HL-60 (cell line): ENCODE data around the gene LCOR.

Experiments
- DNase-seq, 2 experiments: peaks; one replicate each; pipeline ENCODE4 v3.0.0-alpha.2; 2010 to 2020; ENCODE audit warnings: low read depth in 1 of 2, low spot score in 1 of 2
- H3K27ac ChIP-seq: fragments of 250-450 bp; sonication (Bioruptor Pico); replicated peaks from 2 replicates; pipeline ENCODE4 v1.5.1; 2020; ENCODE audit warnings: mild to moderate bottlenecking, moderate library complexity
- H3K27me3 ChIP-seq: fragments of 250-450 bp; sonication (Bioruptor Pico); 2 replicates; pipeline ENCODE4 v1.5.1; 2021; ENCODE audit warnings: mild to moderate bottlenecking, moderate library complexity; ENCODE audit not compliant: insufficient read depth, poor library complexity, severe bottlenecking
- H3K4me3 ChIP-seq: replicated peaks from 2 replicates; pipeline ENCODE4 v1.5.1; 2011; ENCODE audit warnings: mild to moderate bottlenecking, control low read depth, low read length; ENCODE audit not compliant: insufficient read depth
- CTCF ChIP-seq: IDR thresholded peaks from one replicate; pipeline ENCODE4 v1.5.1; 2011; ENCODE audit warnings: low read length, control low read depth, inconsistent platforms; ENCODE audit not compliant: insufficient read depth
- GABPA ChIP-seq: IDR thresholded peaks from 2 replicates; pipeline ENCODE4 v1.6.1; 2012; ENCODE audit warnings: low read depth
- POLR2AphosphoS5 ChIP-seq: IDR thresholded peaks from 2 replicates; pipeline ENCODE4 v1.6.1; 2012; ENCODE audit warnings: low read depth
- SPI1 ChIP-seq: IDR thresholded peaks from 2 replicates; pipeline ENCODE4 v1.6.1; 2012; ENCODE audit warnings: low read depth, mild to moderate bottlenecking, borderline replicate concordance
- TF ChIP-seq, protein P1 (sequence below): IDR thresholded peaks from 2 replicates; pipeline ENCODE4 v1.6.1; 2012; ENCODE audit warnings: low read depth; ENCODE audit not compliant: insufficient replicate concordance

LCOR gene

DNA sequence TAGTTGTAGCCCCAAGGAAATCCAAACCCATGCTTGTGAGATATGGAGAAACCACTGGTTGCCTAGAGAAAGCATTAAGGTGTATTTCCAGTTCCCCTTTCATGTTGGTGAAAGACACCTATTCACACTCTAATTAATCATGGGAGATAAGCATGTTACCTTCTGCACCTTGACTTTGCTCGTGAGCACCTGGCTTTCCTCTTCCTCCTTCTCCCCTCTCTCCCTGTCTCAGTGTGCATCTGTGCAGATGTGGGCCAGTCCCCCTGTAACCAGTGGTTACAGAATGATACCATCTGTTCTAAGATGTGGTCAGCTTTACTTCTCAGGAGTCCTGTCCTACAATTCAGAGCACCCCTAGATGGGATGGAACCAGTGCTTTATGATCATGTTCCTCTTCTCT lies 160.6 kb downstream of the LCOR start:
- no peak for DNase-seq
- no peak overlapping the region for H3K27ac ChIP-seq
- TF ChIP-seq CTCF (no peak), GABPA (no peak), SPI1 (no peak), POLR2AphosphoS5 (no peak)
- TF ChIP-seq, protein P1, sequence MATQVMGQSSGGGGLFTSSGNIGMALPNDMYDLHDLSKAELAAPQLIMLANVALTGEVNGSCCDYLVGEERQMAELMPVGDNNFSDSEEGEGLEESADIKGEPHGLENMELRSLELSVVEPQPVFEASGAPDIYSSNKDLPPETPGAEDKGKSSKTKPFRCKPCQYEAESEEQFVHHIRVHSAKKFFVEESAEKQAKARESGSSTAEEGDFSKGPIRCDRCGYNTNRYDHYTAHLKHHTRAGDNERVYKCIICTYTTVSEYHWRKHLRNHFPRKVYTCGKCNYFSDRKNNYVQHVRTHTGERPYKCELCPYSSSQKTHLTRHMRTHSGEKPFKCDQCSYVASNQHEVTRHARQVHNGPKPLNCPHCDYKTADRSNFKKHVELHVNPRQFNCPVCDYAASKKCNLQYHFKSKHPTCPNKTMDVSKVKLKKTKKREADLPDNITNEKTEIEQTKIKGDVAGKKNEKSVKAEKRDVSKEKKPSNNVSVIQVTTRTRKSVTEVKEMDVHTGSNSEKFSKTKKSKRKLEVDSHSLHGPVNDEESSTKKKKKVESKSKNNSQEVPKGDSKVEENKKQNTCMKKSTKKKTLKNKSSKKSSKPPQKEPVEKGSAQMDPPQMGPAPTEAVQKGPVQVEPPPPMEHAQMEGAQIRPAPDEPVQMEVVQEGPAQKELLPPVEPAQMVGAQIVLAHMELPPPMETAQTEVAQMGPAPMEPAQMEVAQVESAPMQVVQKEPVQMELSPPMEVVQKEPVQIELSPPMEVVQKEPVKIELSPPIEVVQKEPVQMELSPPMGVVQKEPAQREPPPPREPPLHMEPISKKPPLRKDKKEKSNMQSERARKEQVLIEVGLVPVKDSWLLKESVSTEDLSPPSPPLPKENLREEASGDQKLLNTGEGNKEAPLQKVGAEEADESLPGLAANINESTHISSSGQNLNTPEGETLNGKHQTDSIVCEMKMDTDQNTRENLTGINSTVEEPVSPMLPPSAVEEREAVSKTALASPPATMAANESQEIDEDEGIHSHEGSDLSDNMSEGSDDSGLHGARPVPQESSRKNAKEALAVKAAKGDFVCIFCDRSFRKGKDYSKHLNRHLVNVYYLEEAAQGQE: no peak
- no peak overlapping the region for H3K4me3 ChIP-seq
- no peaks in the 10 kb centered on the region for H3K27me3 ChIP-seq

DNA sequence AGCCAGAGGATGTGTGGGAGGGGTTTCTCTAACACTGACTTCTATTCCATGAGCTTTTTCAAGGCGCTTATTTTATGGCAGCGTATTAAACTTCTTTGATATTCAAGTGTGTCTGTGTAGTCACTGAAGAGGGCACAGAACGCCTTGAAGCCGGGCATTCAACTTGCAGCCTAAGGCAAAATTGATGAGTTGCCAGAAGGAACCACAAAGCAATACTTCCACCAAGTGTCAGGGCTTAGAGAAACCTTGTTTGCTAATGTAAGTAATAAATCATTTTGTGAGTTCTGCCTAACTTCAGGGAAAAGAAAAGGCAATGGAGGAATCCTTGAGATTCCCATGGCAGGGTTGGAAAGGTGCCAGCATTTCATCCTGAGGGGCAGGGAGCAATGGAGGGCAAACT lies 163.8 kb downstream of the LCOR start:
- Histone ChIP-seq H3K4me3 (no peak overlapping the region), H3K27me3 (no peaks in the 10 kb centered on the region), H3K27ac (no peak overlapping the region)
- DNase-seq: no peak
- TF ChIP-seq POLR2AphosphoS5: no peak
- TF ChIP-seq GABPA: no peak
- no peak for TF ChIP-seq SPI1
- TF ChIP-seq CTCF: no peak
- TF ChIP-seq, protein P1: no peak

DNA sequence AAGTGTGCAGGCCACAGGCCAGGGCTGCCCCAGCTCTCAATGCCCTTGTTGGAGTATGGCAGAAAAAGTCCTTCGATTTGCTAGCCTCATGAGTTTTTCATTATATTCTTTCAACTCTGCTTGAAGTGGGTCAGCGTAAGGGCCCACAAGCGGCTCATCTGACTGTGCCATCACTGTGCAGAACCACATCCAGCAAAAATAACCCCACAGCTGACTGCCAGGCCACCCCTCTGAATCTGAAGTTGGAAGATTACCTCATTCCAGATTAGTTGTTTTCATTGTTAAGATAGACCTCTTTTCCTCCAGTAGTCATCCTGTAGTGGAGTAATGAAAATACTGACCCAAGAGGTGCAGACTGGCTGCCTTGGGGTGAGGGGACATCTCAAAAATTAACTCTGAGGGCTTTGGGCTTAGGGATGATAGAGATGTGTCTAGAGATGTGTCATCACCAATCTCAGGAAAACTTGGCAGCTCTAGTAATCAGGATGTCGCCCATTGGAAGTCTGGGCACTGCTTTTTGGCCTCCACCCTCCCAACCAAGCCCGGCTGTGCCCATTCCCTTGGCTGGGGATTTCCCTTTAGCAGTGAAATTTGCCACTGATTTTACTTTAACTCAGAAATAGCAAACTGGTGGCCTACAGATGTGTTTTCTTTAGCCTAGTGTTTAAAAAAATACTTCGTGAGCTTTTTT lies 164.3 kb downstream of the LCOR start:
- no peak overlapping the region for H3K4me3 ChIP-seq
- DNase-seq: no peak
- TF ChIP-seq, protein P1: no peak
- TF ChIP-seq SPI1: no peak
- no peak for TF ChIP-seq CTCF
- TF ChIP-seq POLR2AphosphoS5: no peak
- no peak for TF ChIP-seq GABPA
- H3K27me3 ChIP-seq: no peaks in the 10 kb centered on the region
- H3K27ac ChIP-seq: no peak overlapping the region
